GM06990 (cell line): Measurements from ENCODE around the gene PRELID3B.

Experiments
- DNase-seq: peaks from one replicate; pipeline ENCODE4 v3.0.0-alpha.2; 2011; ENCODE audit not compliant: insufficient read length; ENCODE audit errors: extremely low read depth
- H3K27me3 ChIP-seq: replicated peaks from 2 replicates; pipeline ENCODE4 v1.6.0; 2011; ENCODE audit warnings: low read length; ENCODE audit not compliant: control insufficient read depth, insufficient read depth
- H3K36me3 ChIP-seq: 2 replicates; pipeline ENCODE4 v1.5.1; 2011; ENCODE audit warnings: low read length; ENCODE audit not compliant: control insufficient read depth, insufficient read depth
- H3K4me3 ChIP-seq: replicated peaks from 2 replicates; pipeline ENCODE4 v1.5.1; 2011; ENCODE audit warnings: low read depth, mild to moderate bottlenecking, control low read depth, low read length
- TF ChIP-seq, protein P1 (sequence below): IDR thresholded peaks from 2 replicates; pipeline ENCODE4 v1.5.1; 2011; ENCODE audit warnings: low read length, control low read depth, mild to moderate bottlenecking, inconsistent platforms; ENCODE audit not compliant: insufficient read depth, poor library complexity, severe bottlenecking

PRELID3B gene

DNA sequence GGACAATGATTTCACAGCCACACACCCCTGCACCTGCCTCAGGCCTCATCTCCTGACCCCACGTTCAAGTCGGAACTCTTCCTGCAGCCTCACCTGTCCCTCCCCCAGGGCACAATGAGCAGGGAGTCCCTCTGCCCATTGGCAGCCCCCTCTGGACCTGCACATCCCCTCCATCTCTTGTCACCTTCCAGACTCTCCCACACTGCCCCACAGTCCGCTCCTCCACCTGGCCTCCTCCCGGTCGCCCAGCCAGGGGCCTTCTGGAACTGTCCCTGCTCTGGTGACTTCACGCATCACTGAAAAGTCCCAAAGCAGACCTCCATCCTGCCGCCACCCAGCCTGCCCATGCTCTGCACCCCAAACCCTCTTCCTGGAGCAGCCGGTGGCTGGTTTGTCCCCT is 40.2 kb downstream of the PRELID3B start:
- Histone ChIP-seq H3K4me3 (no peak overlapping the region), H3K27me3 (no peaks in the 10 kb centered on the region), H3K36me3 (peaks cover 43% of the 10 kb centered on the region)
- TF ChIP-seq, protein P1, sequence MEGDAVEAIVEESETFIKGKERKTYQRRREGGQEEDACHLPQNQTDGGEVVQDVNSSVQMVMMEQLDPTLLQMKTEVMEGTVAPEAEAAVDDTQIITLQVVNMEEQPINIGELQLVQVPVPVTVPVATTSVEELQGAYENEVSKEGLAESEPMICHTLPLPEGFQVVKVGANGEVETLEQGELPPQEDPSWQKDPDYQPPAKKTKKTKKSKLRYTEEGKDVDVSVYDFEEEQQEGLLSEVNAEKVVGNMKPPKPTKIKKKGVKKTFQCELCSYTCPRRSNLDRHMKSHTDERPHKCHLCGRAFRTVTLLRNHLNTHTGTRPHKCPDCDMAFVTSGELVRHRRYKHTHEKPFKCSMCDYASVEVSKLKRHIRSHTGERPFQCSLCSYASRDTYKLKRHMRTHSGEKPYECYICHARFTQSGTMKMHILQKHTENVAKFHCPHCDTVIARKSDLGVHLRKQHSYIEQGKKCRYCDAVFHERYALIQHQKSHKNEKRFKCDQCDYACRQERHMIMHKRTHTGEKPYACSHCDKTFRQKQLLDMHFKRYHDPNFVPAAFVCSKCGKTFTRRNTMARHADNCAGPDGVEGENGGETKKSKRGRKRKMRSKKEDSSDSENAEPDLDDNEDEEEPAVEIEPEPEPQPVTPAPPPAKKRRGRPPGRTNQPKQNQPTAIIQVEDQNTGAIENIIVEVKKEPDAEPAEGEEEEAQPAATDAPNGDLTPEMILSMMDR, result no peak
- no peak for DNase-seq

DNA sequence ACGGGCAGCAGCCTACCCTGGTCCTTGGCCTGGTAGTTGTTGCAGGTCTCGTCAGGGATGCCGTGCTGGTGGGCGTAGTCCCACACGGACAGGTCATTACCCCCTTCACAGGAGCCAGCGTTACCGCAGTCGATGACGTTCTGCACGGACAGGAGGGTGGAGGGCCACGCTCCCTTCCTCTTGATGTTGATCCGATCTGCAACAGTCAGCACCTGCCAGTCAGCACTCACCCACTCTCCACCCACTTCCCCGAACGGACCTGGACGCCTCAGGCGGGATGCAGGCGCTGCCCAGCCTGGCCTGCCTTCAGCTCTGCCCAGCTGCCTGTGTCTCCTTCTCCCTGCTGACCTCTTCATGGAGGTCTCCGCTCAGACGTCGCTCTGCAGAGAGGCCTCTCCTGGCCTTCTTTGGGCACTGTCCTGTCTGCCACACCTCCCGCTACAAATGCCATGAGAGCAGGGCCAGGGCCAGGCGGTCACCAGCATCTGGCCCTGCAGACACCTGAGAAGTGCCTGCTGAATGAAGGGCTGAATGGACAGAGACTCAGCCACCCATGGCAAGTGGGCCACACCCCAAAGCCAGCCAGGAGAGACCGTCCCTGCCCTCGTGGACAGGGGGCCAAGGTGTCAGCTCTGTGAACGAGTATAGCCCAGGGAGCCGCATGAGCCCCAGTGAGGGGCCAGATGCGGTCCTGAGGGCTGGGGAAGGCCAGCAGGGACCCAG is 41.0 kb downstream of the PRELID3B start:
- Histone ChIP-seq H3K27me3 (no peaks in the 10 kb centered on the region), H3K36me3 (peaks cover 47% of the 10 kb centered on the region), H3K4me3 (no peak overlapping the region)
- DNase-seq, result no peak
- TF ChIP-seq, protein P1, result no peak

DNA sequence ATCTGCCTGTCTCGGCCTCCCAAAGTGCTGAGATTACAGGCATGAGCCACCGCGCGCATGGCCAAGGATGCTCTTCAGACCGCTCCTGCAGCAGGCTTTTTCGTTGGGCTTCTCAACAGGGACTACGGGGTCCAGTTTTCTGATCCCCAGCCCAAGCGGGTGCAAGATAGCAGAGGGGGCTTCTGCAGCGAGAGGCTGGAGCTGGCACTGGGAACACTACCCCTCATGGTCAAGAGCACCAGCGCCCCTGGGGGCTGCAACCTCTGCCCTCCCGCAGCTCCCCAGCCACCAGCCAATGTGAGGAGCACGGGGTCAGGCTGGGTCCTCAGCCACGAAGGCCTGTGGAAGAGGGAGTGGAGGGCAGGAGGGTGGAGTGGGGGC is 41.5 kb downstream of the PRELID3B start:
- TF ChIP-seq, protein P1, result no peak
- Histone ChIP-seq H3K27me3 (no peaks in the 10 kb centered on the region), H3K36me3 (peaks cover 49% of the 10 kb centered on the region), H3K4me3 (no peak overlapping the region)
- DNase-seq, result no peak

DNA sequence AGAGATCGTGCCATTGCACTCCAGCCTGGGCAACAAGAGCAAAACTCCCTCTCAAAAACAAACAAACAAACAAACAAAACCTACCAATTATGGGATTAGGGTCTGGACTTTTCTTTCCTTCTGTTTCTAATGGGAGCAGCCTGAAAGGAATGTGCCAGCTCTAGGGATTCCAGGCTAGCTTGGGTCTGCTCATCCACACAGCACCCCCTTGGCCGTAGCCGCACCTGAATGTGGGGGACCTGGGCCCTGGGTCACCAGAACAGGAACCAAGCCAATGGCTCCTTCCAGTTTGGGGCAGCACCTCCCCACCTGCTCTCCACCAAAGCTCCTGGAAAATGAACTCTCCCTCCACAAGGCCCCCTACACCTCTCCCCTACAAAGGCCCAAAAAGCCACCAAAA is 42.3 kb downstream of the PRELID3B start:
- H3K4me3 ChIP-seq, result no peak overlapping the region
- H3K36me3 ChIP-seq, result peaks cover 51% of the 10 kb centered on the region

DNA sequence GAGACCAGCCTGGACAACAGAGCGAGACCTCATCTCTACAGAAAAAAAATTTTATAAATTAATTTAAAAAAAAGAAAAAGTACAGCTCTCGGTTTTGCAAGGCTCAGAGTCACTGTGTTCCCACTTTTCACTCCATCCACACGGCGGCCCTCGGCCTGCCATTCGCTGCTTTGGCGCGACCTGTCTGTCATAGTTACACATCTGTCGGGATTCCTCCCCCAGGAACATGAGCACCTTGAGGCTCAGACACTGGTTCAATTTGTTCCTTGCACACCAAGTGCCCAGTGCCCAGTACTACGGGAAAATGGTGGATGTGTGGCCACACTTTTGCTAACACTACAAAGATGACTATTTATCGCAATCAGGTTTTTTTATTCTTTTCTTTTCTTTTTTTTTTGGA is 43.9 kb downstream of the PRELID3B start:
- H3K27me3 ChIP-seq, result no peaks in the 10 kb centered on the region
- no peak overlapping the region for H3K4me3 ChIP-seq
- TF ChIP-seq, protein P1, result no peak
- no peak for DNase-seq
- peaks cover 56% of the 10 kb centered on the region for H3K36me3 ChIP-seq

More for the DNA sequence above, 42.3 kb downstream of the PRELID3B start:
- TF ChIP-seq, protein P1, result no peak
- H3K27me3 ChIP-seq, result no peaks in the 10 kb centered on the region
- no peak for DNase-seq

DNA sequence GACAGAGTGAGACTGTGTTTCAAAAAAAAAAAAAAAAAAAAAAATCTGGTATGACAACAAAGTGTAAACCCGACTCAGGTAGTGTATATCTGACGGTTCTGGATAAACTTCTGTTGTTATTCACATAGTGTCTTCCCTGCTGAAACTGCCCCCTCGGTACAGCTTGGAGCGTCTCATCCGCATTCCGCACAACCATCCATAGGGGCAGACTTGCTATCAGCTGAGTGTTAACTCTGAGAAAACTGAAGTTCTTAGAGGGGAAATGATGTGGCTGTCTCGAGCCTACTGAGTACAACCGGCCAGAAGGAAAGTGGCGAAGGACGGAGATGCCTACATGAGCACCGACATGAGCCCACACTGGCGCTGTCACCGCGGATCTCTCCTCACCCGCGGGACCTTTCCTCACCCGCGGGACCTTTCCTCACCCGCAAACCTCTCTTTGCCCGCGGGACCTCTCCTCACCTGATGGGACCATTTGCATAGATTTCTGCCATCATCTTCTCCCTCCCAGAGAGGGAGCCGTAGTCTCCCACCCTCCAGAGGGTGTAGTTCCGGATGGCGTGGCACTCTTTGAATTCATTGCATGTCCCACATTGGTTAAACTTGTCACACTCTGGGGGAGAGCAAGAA is 45.3 kb downstream of the PRELID3B start:
- Histone ChIP-seq H3K36me3 (peaks cover 53% of the 10 kb centered on the region), H3K27me3 (no peaks in the 10 kb centered on the region), H3K4me3 (no peak overlapping the region)
- DNase-seq, result no peak
- TF ChIP-seq, protein P1, result no peak
